Measurements from ENCODE around the gene PCDHGB7. TPM values are rescaled to one million over a fixed set of nuclear protein-coding genes. Genes with fewer than 3 reads are reported as not detected.
"Not testable (repeated sequence)": the region's sequence is repeated elsewhere in the genome, so short reads cannot be mapped to it uniquely, and the experiment has no call there.

Gene PCDHGB7
- total RNA-seq, 1 experiment from 2014 or later = 0.54 TPM

DNA sequence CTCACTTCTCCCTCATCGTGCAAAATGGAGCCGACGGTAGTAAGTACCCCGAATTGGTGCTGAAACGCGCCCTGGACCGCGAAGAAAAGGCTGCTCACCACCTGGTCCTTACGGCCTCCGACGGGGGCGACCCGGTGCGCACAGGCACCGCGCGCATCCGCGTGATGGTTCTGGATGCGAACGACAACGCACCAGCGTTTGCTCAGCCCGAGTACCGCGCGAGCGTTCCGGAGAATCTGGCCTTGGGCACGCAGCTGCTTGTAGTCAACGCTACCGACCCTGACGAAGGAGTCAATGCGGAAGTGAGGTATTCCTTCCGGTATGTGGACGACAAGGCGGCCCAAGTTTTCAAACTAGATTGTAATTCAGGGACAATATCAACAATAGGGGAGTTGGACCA lies 13.8 kb downstream of the PCDHGB7 start:
- no peak for DNase-seq (ENCODE audit: low read depth, low spot score)
- no peaks in the 10 kb centered on the region for H3K79me2 ChIP-seq (ENCODE audit: insufficient read depth, low read length)
- H3K4me2 ChIP-seq (ENCODE audit: low read length) = no peak overlapping the region
- no peak overlapping the region for H2AFZ ChIP-seq (ENCODE audit: low read depth, low read length, poor library complexity, severe bottlenecking)
- no TSS peak for BruUV-seq (replicated peaks)
- TF ChIP-seq JUND (IDR thresholded peaks at IDR 0.05) = no peak
- H3K4me3 ChIP-seq (replicated peaks in 1 of 2; ENCODE audit: low read depth in 1 of 2, low read length in 2 of 2) = no peak overlapping the region
- peaks cover 0 to 8% of the 10 kb centered on the region in 2 experiments; a peak in 2 of 4 replicates for H3K9me3 ChIP-seq (ENCODE audit: control insufficient read depth in 1 of 2, insufficient read depth in 1 of 2, low read depth in 1 of 2, low read length in 2 of 2)
- no peaks in the 10 kb centered on the region for H3K4me1 ChIP-seq (ENCODE audit: control insufficient read depth in 1 of 2, insufficient read depth in 2 of 2, low read length in 2 of 2)
- H3K9ac ChIP-seq (ENCODE audit: low read length) = no peak overlapping the region
- intact Hi-C loops (cut with micrococcal nuclease) = no loop called here
- no peaks in the 10 kb centered on the region for H3K9me2 ChIP-seq (ENCODE audit: insufficient read depth)
- RAD21 ChIA-PET (ENCODE audit: low non-redundant PET in 1 of 2, low total read pairs in 2 of 2, uncharacterized antibody in 2 of 2, unreplicated experiment in 2 of 2) = no interaction called here
- CTCF ChIA-PET = interaction anchor here (1.5 kb wide), 1 partner anchor 19 kb away, joined by 4 read pairs; the partner anchor contains the start of gene PCDHGA10
- no peaks in the 10 kb centered on the region for H3K27me3 ChIP-seq (ENCODE audit: insufficient read depth, low read length)
- H4K20me1 ChIP-seq (ENCODE audit: insufficient read depth) = no peaks in the 10 kb centered on the region
- no peak overlapping the region for H3K27ac ChIP-seq (ENCODE audit: low read depth, low read length)
- H3K36me3 ChIP-seq (ENCODE audit: control insufficient read depth in 1 of 2, insufficient read depth in 2 of 2, low read length in 2 of 2) = no peaks in the 10 kb centered on the region
- no peak for ATAC-seq
- POLR2A ChIA-PET = no interaction called here

DNA sequence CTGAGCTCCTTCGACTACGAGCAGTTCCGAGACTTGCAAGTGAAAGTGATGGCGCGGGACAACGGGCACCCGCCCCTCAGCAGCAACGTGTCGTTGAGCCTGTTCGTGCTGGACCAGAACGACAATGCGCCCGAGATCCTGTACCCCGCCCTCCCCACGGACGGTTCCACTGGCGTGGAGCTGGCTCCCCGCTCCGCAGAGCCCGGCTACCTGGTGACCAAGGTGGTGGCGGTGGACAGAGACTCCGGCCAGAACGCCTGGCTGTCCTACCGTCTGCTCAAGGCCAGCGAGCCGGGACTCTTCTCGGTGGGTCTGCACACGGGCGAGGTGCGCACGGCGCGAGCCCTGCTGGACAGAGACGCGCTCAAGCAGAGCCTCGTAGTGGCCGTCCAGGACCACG lies 14.8 kb downstream of the PCDHGB7 start:
- H2AFZ ChIP-seq (ENCODE audit: low read depth, low read length, poor library complexity, severe bottlenecking); H4K20me1 ChIP-seq (ENCODE audit: insufficient read depth); RAD21 ChIA-PET (ENCODE audit: low non-redundant PET in 1 of 2, low total read pairs in 2 of 2, uncharacterized antibody in 2 of 2, unreplicated experiment in 2 of 2); H3K79me2 ChIP-seq (ENCODE audit: insufficient read depth, low read length); H3K9me3 ChIP-seq (ENCODE audit: control insufficient read depth in 1 of 2, insufficient read depth in 1 of 2, low read depth in 1 of 2, low read length in 2 of 2); H3K27me3 ChIP-seq (ENCODE audit: insufficient read depth, low read length); ATAC-seq; intact Hi-C loops (cut with micrococcal nuclease); H3K27ac ChIP-seq (ENCODE audit: low read depth, low read length); H3K4me1 ChIP-seq (ENCODE audit: control insufficient read depth in 1 of 2, insufficient read depth in 2 of 2, low read length in 2 of 2); BruUV-seq (replicated peaks); H3K36me3 ChIP-seq (ENCODE audit: control insufficient read depth in 1 of 2, insufficient read depth in 2 of 2, low read length in 2 of 2); H3K4me2 ChIP-seq (ENCODE audit: low read length); POLR2A ChIA-PET; DNase-seq (ENCODE audit: low read depth, low spot score); H3K9ac ChIP-seq (ENCODE audit: low read length); H3K4me3 ChIP-seq (replicated peaks in 1 of 2; ENCODE audit: low read depth in 1 of 2, low read length in 2 of 2); CTCF ChIA-PET; H3K9me2 ChIP-seq (ENCODE audit: insufficient read depth): not testable (repeated sequence)

- CTCF ChIA-PET; BruUV-seq (replicated peaks); H3K36me3 ChIP-seq (ENCODE audit: control insufficient read depth in 1 of 2, insufficient read depth in 2 of 2, low read length in 2 of 2); H3K9me3 ChIP-seq (ENCODE audit: control insufficient read depth in 1 of 2, insufficient read depth in 1 of 2, low read depth in 1 of 2, low read length in 2 of 2); H3K4me2 ChIP-seq (ENCODE audit: low read length); H3K4me1 ChIP-seq (ENCODE audit: control insufficient read depth in 1 of 2, insufficient read depth in 2 of 2, low read length in 2 of 2); ATAC-seq; H3K4me3 ChIP-seq (replicated peaks in 1 of 2; ENCODE audit: low read depth in 1 of 2, low read length in 2 of 2); POLR2A ChIA-PET; H3K27ac ChIP-seq (ENCODE audit: low read depth, low read length); H3K79me2 ChIP-seq (ENCODE audit: insufficient read depth, low read length); RAD21 ChIA-PET (ENCODE audit: low non-redundant PET in 1 of 2, low total read pairs in 2 of 2, uncharacterized antibody in 2 of 2, unreplicated experiment in 2 of 2); H2AFZ ChIP-seq (ENCODE audit: low read depth, low read length, poor library complexity, severe bottlenecking); intact Hi-C loops (cut with micrococcal nuclease); H3K9ac ChIP-seq (ENCODE audit: low read length); DNase-seq (ENCODE audit: low read depth, low spot score); H4K20me1 ChIP-seq (ENCODE audit: insufficient read depth); H3K9me2 ChIP-seq (ENCODE audit: insufficient read depth); H3K27me3 ChIP-seq (ENCODE audit: insufficient read depth, low read length): not testable (repeated sequence)
Observed at GRCh38 chr5:141432726-141433125, 15.2 kb downstream of the PCDHGB7 start.
